A172 (cell line): ENCODE results near the gene PPP6R3. TPM values are rescaled to one million over a fixed set of nuclear protein-coding genes. Genes with fewer than 3 reads are reported as not detected.
"Not testable (repeated sequence)": the region's sequence is repeated elsewhere in the genome, so short reads cannot be mapped to it uniquely, and the experiment has no call there.

Experiments
- DNase-seq: peaks from one replicate; pipeline ENCODE4 v3.0.0-alpha.2; 2015; ENCODE audit warnings: low spot score
- total RNA-seq: library from RNA; depleted of rRNA; stranded (reverse); fragments of >200 nt; shearing (Covaris generic); gene quantifications from 2 replicates; pipeline ENCODE4 v1.2.3, GENCODE V29; 2014

PPP6R3 gene
- total RNA-seq, 1 experiment from 2014 or later: 116 TPM

GRCh38 chr11:68436162-68436888 is 24.2 kb upstream of the PPP6R3 start:
- no peak for DNase-seq

GRCh38 chr11:68436985-68437926 is 23.3 kb upstream of the PPP6R3 start:
- peak; percentile 81 for DNase-seq

GRCh38 chr11:68437927-68438657 is 22.5 kb upstream of the PPP6R3 start:
- no peak for DNase-seq

DNA sequence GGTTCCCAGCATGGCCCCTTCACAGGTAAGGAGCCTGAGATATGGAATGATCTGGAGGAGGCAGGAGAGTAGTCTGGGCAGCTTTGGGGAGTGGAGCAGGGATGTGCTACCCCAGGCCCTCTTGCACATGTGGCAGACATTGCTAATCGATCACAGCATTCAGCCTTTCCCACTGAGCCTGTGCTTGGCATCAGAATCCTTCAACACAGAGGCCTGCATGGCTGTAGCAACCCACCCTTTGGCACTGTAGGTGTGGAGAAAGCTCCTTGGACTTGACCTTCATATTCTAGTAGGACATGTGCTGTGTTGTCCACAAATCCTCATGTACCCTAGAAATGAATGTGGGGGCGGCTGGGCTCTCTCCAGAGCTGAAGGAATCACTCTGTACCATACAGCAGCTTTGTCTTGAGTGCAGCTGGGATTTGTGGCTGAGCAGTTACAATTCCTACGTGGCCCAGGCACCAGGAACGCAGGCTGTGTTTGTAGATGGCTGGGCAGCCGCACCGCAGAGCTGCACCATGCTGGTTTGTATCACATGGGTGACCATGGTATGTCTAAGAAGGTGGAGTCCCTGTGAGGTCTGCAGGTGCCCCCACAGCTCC is 21.8 kb upstream of the PPP6R3 start:
- no peak for DNase-seq

DNA sequence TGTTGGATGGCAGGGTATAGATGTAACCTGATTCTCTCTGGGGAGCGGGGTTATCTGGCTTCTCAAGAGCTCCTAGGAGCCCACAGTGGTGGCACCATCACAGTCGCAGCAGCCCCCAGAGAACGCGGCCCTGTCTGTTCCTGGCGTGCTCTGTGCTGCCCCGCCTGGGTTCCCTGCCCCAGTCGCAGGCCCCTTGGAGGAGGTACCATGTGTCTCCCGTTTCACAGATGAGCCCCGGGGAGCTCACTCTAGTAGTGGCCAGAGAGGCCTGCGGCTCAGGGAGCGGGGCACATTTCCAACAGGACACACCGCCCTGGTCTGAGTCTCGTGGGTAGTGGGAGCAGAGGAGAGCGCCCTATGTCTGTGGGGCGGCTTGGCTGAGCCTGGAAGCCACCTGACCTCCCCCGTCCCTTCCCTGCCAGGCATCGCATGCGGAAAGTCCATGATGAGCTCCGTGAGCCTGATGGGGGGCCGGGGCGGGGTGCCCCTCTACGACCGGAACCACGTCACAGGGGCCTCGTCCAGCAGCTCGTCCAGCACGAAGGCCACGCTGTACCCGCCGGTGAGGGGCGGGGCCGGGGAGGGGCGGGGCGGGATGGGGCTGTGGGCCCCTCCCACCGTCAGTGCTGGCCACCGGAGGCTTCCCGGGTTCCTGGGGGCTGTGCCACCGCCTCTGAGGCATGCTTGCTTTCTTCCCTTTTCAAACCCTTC is 21.0 kb upstream of the PPP6R3 start:
- no peak for DNase-seq

DNA sequence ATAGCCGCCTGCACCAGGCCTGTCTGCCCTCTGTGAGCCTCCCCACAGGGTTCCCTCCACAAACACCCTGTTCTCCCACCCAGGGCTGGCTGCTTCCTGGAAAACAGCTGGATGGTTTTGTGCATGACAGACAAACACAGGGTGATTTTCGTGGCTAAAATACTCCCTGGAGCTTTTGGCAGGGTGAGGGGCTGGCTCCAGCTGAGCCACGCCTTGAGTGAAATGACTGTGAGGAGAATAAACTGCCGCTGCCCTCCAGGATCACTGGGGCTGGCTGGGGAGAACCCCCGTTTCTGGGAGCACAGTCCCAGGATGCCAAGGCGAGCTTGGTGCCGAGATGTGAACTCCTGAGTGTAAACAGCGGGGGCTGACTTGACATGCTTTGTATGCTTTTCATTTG is 20.3 kb upstream of the PPP6R3 start:
- DNase-seq: no peak

DNA sequence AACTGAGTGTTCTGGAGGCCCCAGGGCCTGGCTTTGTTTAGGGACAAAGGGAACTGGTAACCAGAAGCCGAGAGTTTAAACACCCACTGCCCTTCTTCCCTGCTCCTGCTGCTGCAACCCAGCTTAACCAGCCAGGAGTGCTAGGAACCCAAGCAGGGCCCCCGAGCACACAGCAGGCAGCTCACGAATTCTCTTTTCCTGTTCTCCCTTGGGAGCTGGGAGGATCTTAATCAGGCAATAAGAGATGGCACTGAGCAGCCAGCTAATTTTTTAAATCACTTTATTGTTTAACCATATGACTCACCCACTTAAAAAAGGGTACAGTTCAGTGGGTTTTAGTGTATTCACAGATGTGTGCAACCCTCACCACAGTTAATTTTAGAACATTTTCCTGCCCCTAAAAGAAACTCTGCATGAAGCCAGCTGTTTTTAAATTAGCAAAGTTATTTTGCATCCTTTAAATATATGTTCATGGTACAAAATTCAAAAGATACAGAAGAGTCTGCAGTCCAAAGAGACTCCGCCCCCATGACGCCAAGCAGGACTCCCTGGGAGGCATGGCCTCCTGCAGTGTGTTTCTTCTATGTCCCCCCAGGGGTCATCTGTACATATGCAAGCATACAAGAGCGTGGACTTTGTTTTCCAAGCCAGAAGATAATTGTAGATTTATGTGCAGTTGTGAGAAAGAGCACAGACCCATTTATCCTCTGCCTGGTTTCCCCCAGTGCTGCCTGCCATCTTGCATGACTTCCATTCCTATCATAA is 18.9 kb upstream of the PPP6R3 start:
- peak; percentile 36 for DNase-seq

DNA sequence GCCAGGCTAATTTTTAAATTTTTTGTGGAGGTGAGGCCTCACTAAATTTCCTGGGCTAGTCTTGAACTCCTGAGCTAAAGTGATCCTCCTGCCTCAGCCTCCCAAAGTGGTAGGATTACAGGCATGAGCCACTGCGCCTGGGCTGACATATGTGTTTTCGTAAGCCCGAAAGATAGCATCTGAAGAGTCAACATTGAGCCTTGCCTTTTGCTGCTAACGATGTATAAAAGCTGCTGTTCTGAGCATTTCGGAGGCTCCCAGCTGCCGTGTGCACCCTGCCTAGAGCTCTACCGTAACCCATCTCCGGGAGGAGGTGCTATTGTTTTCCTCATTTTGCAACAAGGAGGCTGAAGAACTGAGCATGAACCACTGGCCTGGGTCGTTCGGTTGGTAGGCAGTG is 18.1 kb upstream of the PPP6R3 start:
- no peak for DNase-seq

DNA sequence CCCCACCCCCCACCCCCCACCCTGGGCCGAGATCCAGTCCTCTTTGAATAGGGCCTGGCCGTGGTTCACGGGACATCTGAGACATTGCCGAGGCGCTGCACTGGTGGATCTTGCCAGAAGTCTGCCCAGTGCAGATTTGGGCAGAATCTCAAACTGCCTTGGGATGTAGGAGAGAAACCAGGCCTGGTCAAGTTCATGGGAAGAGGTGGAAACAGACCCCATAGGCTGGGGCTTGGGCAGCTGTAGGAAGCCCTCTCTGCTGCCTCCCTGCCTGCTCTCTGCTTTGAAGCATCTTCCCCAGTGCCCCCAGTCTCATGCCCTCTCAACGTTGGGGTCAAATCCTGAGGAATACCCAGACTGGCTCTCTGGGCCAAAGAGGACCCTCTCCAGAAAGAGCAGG is 16.0 kb upstream of the PPP6R3 start:
- no peak for DNase-seq

DNA sequence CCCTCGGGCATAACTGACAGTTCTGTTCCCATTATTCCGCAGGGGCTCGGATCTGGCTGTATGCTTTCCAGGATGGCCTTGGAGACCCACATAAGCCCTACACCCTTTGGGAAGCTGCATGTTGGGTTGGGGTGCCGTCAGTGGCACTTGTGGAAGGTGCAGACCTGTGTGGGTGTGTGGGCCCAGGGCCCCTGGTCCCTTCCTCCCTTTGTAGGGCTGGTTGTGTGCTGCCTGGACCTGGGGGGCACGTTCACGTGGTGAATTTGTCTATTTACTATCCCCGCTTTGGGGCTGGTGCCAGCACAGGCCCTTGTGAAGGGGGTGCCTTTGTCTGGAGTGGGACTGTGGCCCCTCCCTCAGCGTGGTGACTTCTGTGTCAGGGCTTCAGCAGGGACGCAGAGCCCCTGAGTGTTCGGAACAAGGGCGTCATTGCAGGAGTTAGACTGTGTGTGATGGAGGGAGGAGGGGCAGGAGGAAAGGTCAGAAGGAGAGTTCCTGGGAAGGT is 15.0 kb upstream of the PPP6R3 start:
- no peak for DNase-seq

GRCh38 chr11:68446046-68446725 is 14.4 kb upstream of the PPP6R3 start:
- no peak for DNase-seq

- DNase-seq: peak; percentile 53
Measured at GRCh38 chr11:68447015-68447801, 13.3 kb upstream of the PPP6R3 start.

GRCh38 chr11:68447914-68448313 is 12.6 kb upstream of the PPP6R3 start:
- DNase-seq: not testable (repeated sequence)

DNA sequence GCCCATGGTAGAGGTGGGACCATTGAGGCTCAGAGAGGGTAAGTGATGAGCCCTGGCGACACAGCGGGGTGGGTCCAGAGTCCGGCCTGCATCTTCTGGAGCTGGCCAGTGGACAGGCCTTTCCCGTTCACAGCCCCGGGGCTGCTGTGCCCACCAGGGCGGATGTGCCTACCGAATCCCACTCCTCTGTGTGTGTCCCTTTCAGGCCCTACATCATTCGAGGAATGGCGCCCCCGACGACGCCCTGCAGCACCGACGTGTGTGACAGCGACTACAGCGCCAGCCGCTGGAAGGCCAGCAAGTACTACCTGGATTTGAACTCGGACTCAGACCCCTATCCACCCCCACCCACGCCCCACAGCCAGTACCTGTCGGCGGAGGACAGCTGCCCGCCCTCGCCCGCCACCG is 11.9 kb upstream of the PPP6R3 start:
- DNase-seq: no peak

- DNase-seq: no peak
Measured at GRCh38 chr11:68449951-68450350, 10.6 kb upstream of the PPP6R3 start.

DNA sequence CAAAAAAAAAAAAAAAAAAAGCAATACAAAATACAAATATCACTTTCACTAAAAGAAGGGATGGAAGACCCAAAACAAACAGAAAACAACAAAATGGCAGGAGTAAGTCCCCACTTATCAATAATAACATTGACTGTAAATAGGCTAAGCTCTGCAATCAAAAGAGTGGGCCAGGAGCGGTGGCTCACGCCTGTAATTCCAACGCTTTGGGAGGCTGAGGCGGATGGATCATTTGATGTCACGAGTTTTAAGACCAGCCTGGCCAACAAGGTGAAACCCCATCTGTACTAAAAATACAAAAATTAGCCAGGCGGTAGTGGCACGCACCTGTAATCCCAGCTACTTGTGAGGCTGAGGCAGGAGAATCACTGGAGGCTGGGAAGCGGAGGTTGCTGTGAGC is 9.8 kb upstream of the PPP6R3 start:
- no peak for DNase-seq

DNA sequence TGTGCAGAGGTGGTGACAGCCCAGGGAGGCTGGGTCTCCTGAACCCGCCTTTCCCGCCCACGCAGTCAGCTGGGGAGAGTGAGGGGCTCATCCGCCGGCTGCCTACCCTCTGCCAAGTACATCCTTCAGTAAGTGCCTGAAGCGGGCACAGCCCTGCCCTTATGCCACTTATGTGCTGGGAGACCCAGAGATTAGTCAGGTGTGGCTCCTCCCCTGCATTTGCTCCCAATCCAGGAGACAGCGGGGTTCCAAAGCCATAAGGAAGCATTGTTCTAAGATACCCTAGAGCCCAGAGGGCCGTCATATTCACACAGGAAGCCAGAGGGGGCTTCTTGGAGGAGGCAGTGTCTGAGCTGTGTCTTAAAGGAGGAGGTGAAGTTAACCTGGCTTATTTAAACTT is 5.8 kb upstream of the PPP6R3 start:
- DNase-seq: no peak

DNA sequence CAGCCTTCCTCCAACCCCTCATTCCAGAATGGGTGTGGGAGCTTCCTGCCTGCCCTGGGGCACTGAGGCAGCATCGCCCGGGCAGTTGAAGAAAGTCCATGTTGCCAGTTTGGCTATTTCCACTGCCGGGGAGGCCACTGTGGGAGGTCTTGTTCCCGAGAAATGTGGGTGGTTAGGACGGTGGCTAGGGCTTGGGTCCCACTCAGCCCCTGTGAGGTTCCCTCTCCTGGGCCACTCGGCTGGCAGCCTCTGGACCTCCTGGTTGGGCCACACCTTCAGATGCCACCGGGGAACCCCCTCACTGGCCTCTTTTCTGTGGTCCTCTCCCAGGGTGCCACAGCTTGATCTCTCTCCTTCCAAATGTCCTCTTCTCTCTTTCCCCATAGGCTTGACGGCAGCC is 5.1 kb upstream of the PPP6R3 start:
- no peak for DNase-seq
